Loucy (cell line): ENCODE measurements around the gene SLC8A2.

Experiments
- H2AFZ ChIP-seq: fragments of 200-600 bp; sonication (generic); 2 replicates; pipeline ENCODE4 v1.6.0; 2016; ENCODE audit warnings: antibody characterized with exemption, mild to moderate bottlenecking, low read length, moderate library complexity
- H3F3A ChIP-seq: fragments of 200-600 bp; 2 replicates; pipeline ENCODE4 v1.6.0; 2016; ENCODE audit warnings: antibody characterized with exemption, low read depth, mild to moderate bottlenecking
- H3K27me3 ChIP-seq: fragments of 200-600 bp; sonication (generic); 2 replicates; pipeline ENCODE4 v1.6.1; 2014; ENCODE audit warnings: low read length, mild to moderate bottlenecking; ENCODE audit not compliant: insufficient read depth, poor library complexity, severe bottlenecking
- H3K36me3 ChIP-seq: fragments of 200-600 bp; sonication (generic); 2 replicates; pipeline ENCODE4 v1.6.1; 2016; ENCODE audit warnings: low read length; ENCODE audit not compliant: insufficient read depth
- H3K4me1 ChIP-seq: fragments of 200-600 bp; sonication (generic); 2 replicates; pipeline ENCODE4 v1.5.1; 2014; ENCODE audit warnings: low read length, mild to moderate bottlenecking; ENCODE audit not compliant: insufficient read depth, poor library complexity, severe bottlenecking
- H3K4me2 ChIP-seq: fragments of 200-600 bp; sonication (generic); 2 replicates; pipeline ENCODE4 v1.6.0; 2014; ENCODE audit warnings: antibody characterized with exemption, low read length, low read depth, mild to moderate bottlenecking; ENCODE audit not compliant: poor library complexity, severe bottlenecking
- H3K4me3 ChIP-seq: fragments of 200-600 bp; sonication (generic); 2 replicates; pipeline ENCODE4 v1.5.1; 2014; ENCODE audit warnings: low read length, mild to moderate bottlenecking, mixed read lengths; ENCODE audit not compliant: poor library complexity, severe bottlenecking
- H3K79me2 ChIP-seq: fragments of 200-600 bp; sonication (generic); 2 replicates; pipeline ENCODE4 v1.6.1; 2014; ENCODE audit warnings: low read length; ENCODE audit not compliant: insufficient read depth
- H3K9ac ChIP-seq: fragments of 200-600 bp; sonication (generic); 2 replicates; pipeline ENCODE4 v1.6.0; 2014; ENCODE audit warnings: mild to moderate bottlenecking, low read depth, low read length, moderate library complexity; ENCODE audit not compliant: poor library complexity, severe bottlenecking
- H3K9me2 ChIP-seq: fragments of 200-600 bp; sonication (generic); replicated peaks from 2 replicates; pipeline ENCODE4 v1.6.1; 2016; ENCODE audit warnings: low read depth, low read length, mixed read lengths
- H3K9me3 ChIP-seq: fragments of 200-600 bp; sonication (generic); 2 replicates; pipeline ENCODE4 v1.6.1; 2014; ENCODE audit warnings: mild to moderate bottlenecking, antibody characterized with exemption, low read length, low read depth; ENCODE audit not compliant: insufficient read depth
- H4K20me1 ChIP-seq: fragments of 200-600 bp; sonication (generic); 2 replicates; pipeline ENCODE4 v1.6.0; 2014; ENCODE audit warnings: antibody characterized with exemption, low read length, mild to moderate bottlenecking; ENCODE audit not compliant: insufficient read depth, poor library complexity, severe bottlenecking
- EZH2phosphoT487 ChIP-seq: fragments of 200-600 bp; IDR thresholded peaks from 2 replicates; pipeline ENCODE4 v1.6.1; 2018; ENCODE audit warnings: antibody characterized with exemption, mild to moderate bottlenecking, moderate library complexity, borderline replicate concordance
- TF ChIP-seq, protein P1 (sequence below): fragments of 200-600 bp; sonication (generic); conservative IDR thresholded peaks from 2 replicates; pipeline ENCODE4 v1.5.1; 2014; ENCODE audit warnings: mild to moderate bottlenecking, antibody characterized with exemption, low read length

Gene SLC8A2

DNA sequence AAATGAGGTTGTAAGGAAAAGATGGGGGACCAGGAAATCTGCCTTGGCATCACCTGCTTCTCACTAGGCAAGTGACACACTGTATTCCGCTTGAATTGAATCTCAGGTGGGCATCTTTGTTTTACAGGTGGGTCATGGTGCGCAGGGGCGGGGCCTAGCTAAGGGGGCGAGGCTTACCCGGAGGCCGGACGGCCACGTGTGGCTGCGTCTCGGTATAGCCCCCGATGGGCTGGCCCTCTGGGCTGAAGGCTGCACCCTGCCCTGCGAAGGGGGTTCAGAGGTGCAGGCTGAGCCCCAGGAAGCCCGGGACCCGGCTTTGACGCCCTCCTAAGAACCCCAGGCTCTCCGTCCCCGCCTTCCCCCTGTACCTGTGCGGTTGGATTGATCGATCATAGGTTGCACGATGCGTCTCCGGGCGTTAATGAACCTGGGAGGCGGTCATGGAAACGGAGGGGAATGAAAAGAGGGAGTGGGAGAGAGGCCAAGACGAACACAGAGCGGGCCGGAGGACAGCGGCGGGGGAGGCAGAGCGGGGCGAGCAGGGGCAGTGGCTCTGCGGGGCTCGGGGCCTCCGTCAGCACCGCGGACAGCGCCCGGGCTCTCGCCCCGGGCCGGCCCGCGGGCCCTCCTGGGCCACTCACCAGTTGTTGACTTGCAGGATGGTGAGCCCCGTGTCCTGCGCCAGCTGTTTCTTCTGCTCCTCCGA lies 64.8 kb downstream of the SLC8A2 start:
- Histone ChIP-seq H3K79me2 (no peaks in the 10 kb centered on the region), H3K4me1 (no peaks in the 10 kb centered on the region), H4K20me1 (no peaks in the 10 kb centered on the region), H3K9me3 (no peaks in the 10 kb centered on the region), H3K36me3 (no peaks in the 10 kb centered on the region), H3K9ac (no peak overlapping the region), H3K9me2 (no peaks in the 10 kb centered on the region), H3F3A (no peaks in the 10 kb centered on the region), H3K27me3 (no peaks in the 10 kb centered on the region), H3K4me3 (no peak overlapping the region), H3K4me2 (no peak overlapping the region), H2AFZ (no peak overlapping the region)
- TF ChIP-seq EZH2phosphoT487, result no peak
- TF ChIP-seq, protein P1, sequence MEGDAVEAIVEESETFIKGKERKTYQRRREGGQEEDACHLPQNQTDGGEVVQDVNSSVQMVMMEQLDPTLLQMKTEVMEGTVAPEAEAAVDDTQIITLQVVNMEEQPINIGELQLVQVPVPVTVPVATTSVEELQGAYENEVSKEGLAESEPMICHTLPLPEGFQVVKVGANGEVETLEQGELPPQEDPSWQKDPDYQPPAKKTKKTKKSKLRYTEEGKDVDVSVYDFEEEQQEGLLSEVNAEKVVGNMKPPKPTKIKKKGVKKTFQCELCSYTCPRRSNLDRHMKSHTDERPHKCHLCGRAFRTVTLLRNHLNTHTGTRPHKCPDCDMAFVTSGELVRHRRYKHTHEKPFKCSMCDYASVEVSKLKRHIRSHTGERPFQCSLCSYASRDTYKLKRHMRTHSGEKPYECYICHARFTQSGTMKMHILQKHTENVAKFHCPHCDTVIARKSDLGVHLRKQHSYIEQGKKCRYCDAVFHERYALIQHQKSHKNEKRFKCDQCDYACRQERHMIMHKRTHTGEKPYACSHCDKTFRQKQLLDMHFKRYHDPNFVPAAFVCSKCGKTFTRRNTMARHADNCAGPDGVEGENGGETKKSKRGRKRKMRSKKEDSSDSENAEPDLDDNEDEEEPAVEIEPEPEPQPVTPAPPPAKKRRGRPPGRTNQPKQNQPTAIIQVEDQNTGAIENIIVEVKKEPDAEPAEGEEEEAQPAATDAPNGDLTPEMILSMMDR, result no peak

DNA sequence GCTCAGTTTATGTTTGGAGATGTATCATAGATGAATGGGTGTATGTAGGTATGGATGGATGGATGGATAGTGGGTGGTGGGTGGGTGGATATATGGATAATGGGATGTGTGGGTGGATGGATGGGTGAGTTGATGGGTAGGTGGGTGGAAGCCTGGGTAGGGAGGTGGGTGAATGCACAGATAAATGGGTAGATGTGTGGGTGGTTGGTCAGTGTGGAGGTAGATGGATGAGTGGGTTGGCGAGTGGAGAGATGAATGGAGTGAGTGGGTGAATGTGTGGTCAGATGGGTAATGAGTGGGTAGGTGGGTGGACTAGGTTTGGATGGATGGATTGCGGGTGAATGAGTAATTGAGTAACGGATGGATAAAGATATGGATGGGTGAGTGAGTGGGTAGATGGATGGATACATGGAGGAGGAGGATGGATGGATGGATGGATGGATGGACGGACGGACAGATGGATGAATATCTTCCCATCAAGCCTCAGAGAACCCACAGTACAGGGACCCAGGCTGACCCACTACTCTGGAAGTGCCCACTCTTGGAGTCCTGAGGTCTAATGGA lies 65.8 kb downstream of the SLC8A2 start:
- Histone ChIP-seq H3F3A (no peaks in the 10 kb centered on the region), H3K9ac (no peak overlapping the region), H3K9me3 (no peaks in the 10 kb centered on the region), H3K4me1 (no peaks in the 10 kb centered on the region), H3K79me2 (no peaks in the 10 kb centered on the region), H4K20me1 (no peaks in the 10 kb centered on the region), H2AFZ (no peak overlapping the region), H3K36me3 (no peaks in the 10 kb centered on the region), H3K4me3 (no peak overlapping the region), H3K9me2 (no peaks in the 10 kb centered on the region), H3K27me3 (no peaks in the 10 kb centered on the region), H3K4me2 (no peak overlapping the region)
- no peak for TF ChIP-seq EZH2phosphoT487
- TF ChIP-seq, protein P1, result no peak

DNA sequence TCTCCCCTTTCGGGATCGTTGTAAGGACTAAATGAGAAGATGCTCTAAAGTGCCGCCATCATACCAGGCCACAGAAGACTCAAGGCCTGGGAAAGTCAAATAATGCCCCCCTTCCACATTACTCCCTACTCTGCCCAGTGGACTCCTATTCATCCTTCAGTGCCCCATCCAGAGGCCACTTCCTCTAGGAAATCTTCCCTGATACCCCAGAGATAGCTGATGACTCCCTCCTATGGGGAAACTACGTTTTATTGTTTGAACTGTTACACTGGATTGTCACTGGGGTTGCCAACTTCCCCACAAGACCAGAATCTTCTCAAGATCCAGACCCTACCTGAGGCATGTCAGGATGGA lies 66.5 kb downstream of the SLC8A2 start:
- H3K4me1 ChIP-seq, result no peaks in the 10 kb centered on the region
- H2AFZ ChIP-seq, result no peak overlapping the region
- H3K9me3 ChIP-seq, result no peaks in the 10 kb centered on the region
- H3K27me3 ChIP-seq, result no peaks in the 10 kb centered on the region
- no peak overlapping the region for H3K9ac ChIP-seq
- no peaks in the 10 kb centered on the region for H3K36me3 ChIP-seq
- TF ChIP-seq EZH2phosphoT487, result no peak
- TF ChIP-seq, protein P1, result no peak
- no peaks in the 10 kb centered on the region for H4K20me1 ChIP-seq
- H3K79me2 ChIP-seq, result no peaks in the 10 kb centered on the region
- no peaks in the 10 kb centered on the region for H3K9me2 ChIP-seq
- no peak overlapping the region for H3K4me3 ChIP-seq
- no peaks in the 10 kb centered on the region for H3F3A ChIP-seq
- no peak overlapping the region for H3K4me2 ChIP-seq
